Activated B cell treated with CpG ODN at 0.5 μM for 24 hours (primary cell): ENCODE results near the gene PDE4B. TPM values are rescaled to one million over a fixed set of nuclear protein-coding genes. Genes with fewer than 3 reads are reported as not detected.

Experiments used
- ATAC-seq: fragments of 200-7000 bp; cut with Tn5 transposase; one replicate; pipeline ENCODE4 v1.10.0; 2021; ENCODE audit warnings: low read depth, mild to moderate bottlenecking, moderate library complexity
- CTCF ChIA-PET: fragments of 350-600 bp; sonication (Branson Sonifier 250); formaldehyde crosslinking; loops from one replicate; lab custom pipeline; 2021; ENCODE audit warnings: antibody characterized with exemption; lab: Charles Lee
- POLR2A ChIA-PET: fragments of 350-600 bp; sonication (Branson Sonifier 250); formaldehyde crosslinking; loops from one replicate; lab custom pipeline; 2021; ENCODE audit warnings: antibody characterized with exemption; lab: Charles Lee
- DNase-seq: peaks from one replicate; pipeline ENCODE4 v3.0.0; 2022
- H3K27ac Mint-ChIP-seq: one replicate; pipeline ENCODE4 v1.8.0; 2020; ENCODE audit warnings: mixed read lengths
- H3K27me3 Mint-ChIP-seq: one replicate; pipeline ENCODE4 v1.8.0; 2021; ENCODE audit warnings: mixed read lengths
- H3K36me3 Mint-ChIP-seq: one replicate; pipeline ENCODE4 v1.8.0; 2021; ENCODE audit warnings: low read depth, mixed read lengths
- H3K4me1 Mint-ChIP-seq: one replicate; pipeline ENCODE4 v1.8.0; 2021; ENCODE audit warnings: mixed read lengths
- H3K4me3 Mint-ChIP-seq: one replicate; pipeline ENCODE4 v1.8.0; 2020; ENCODE audit warnings: mild to moderate bottlenecking, mixed read lengths
- H3K9me3 Mint-ChIP-seq: one replicate; pipeline ENCODE4 v1.8.0; 2020; ENCODE audit warnings: mixed read lengths
- intact Hi-C: fragments of 100-400 bp; cut with micrococcal nuclease; formaldehyde crosslinking; loops from one replicate; pipeline ENCODE4 v1.15.1; 2024
- total RNA-seq: library from RNA; stranded (reverse); gene quantifications from 2 replicates; pipeline ENCODE4 v1.2.3, GENCODE V29; 2022
- TF ChIP-seq, protein P1 (sequence below): fragments of 200-600 bp; IDR thresholded peaks from one replicate; pipeline ENCODE4 v1.8.0; 2022; ENCODE audit warnings: antibody characterized with exemption, mild to moderate bottlenecking

PDE4B gene
- total RNA-seq, 1 donor from 2014 or later, result 84.1 TPM

- no peak for DNase-seq
- Mint-ChIP-seq H3K9me3 (no peaks in the 10 kb centered on the region), H3K4me3 (no peak overlapping the region), H3K27me3 (peaks cover 18% of the 10 kb centered on the region), H3K36me3 (no peaks in the 10 kb centered on the region), H3K27ac (no peak overlapping the region), H3K4me1 (no peaks in the 10 kb centered on the region)
- TF ChIP-seq, protein P1, sequence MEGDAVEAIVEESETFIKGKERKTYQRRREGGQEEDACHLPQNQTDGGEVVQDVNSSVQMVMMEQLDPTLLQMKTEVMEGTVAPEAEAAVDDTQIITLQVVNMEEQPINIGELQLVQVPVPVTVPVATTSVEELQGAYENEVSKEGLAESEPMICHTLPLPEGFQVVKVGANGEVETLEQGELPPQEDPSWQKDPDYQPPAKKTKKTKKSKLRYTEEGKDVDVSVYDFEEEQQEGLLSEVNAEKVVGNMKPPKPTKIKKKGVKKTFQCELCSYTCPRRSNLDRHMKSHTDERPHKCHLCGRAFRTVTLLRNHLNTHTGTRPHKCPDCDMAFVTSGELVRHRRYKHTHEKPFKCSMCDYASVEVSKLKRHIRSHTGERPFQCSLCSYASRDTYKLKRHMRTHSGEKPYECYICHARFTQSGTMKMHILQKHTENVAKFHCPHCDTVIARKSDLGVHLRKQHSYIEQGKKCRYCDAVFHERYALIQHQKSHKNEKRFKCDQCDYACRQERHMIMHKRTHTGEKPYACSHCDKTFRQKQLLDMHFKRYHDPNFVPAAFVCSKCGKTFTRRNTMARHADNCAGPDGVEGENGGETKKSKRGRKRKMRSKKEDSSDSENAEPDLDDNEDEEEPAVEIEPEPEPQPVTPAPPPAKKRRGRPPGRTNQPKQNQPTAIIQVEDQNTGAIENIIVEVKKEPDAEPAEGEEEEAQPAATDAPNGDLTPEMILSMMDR, result no peak
- CTCF ChIA-PET, result interaction anchor here (1.2 to 1.7 kb wide), 2 partner anchors 16 to 278 kb away, joined by 5 read pairs; no protein-coding TSS in a partner anchor
- intact Hi-C loops, result no loop called here
- POLR2A ChIA-PET, result no interaction called here
- ATAC-seq, result no peak
These were observed 444.3 kb downstream of the PDE4B start for GRCh38 chr1:66237042-66237441.

DNA sequence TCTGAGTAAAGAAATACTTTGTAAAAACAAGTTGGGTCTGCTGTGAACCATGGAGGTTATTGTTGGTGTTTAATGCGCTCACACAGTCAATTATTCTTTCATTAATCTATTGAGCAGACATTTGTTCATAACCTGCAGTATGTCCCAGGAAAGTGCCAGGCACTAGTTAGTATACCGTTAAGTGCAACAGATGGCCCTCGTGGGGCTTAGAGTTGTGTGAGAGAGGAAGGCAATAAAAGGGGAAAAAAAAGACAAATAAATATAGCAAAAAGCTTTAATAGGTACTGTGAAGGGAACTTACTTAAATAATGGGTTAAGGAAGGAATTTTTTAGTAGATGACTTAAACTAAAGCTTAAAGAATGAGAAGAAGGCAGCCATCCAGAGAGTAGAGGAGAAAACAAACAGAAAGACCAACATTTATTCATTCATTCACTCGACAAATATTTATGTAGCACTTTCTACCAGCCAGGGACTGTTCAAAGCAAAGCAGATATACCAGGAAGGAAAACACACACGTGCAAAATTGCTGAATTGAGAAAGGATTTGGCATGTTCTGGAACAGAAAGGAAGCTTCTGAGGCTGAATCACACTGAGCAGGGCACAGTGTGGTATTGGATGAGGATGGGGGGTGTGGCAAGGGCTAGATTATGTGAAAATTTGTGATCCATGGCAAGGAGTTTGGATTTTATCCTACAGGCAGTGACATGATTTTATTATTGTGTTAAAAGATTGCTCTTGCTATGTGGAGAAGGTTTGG lies 445.2 kb downstream of the PDE4B start:
- no peak overlapping the region for H3K4me3 Mint-ChIP-seq
- CTCF ChIA-PET, result interaction anchor here (1.7 kb wide), 1 partner anchor 15 kb away, joined by 5 read pairs; no protein-coding TSS in a partner anchor

DNA sequence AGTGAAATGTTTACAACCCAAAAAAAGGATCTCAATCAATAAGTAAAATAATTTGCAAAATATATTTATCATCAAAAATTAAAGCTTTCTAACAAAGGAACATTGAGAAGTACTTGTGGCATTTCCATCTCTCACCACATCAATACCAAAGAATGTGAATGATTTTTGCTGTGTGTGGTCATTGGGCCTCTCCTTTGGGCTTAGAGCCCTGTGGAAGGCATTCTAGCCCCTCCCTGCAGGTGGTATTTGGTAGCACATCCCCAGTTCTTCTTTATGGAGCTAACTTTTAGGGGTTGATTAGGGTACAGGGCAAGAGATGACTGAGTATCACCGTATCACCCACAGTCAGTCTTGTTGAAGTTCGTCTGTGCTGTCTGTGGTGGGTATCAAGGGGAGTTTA lies 447.1 kb downstream of the PDE4B start:
- Mint-ChIP-seq H3K4me3 (no peak overlapping the region), H3K4me1 (no peaks in the 10 kb centered on the region), H3K9me3 (no peaks in the 10 kb centered on the region), H3K27ac (no peak overlapping the region), H3K27me3 (peaks cover 14% of the 10 kb centered on the region), H3K36me3 (no peaks in the 10 kb centered on the region)
- ChIA-PET CTCF (interaction anchor here (23.5 kb wide), 1 partner anchor 209 kb away, joined by 437 read pairs; no protein-coding TSS in a partner anchor), POLR2A (no interaction called here)
- TF ChIP-seq, protein P1, result no peak
- intact Hi-C loops, result loop anchor here (5.0 kb wide), 1 partner anchor 808 kb away; no protein-coding TSS in a partner anchor
- DNase-seq (no peak), ATAC-seq (no peak)

More for the DNA sequence above, 445.2 kb downstream of the PDE4B start:
- no peaks in the 10 kb centered on the region for H3K36me3 Mint-ChIP-seq
- DNase-seq, result no peak
- H3K4me1 Mint-ChIP-seq, result no peaks in the 10 kb centered on the region
- peaks cover 18% of the 10 kb centered on the region for H3K27me3 Mint-ChIP-seq
- no peak overlapping the region for H3K27ac Mint-ChIP-seq
- H3K9me3 Mint-ChIP-seq, result no peaks in the 10 kb centered on the region
- TF ChIP-seq, protein P1, result no peak
- intact Hi-C loops, result no loop called here
- no peak for ATAC-seq
- POLR2A ChIA-PET, result no interaction called here

DNA sequence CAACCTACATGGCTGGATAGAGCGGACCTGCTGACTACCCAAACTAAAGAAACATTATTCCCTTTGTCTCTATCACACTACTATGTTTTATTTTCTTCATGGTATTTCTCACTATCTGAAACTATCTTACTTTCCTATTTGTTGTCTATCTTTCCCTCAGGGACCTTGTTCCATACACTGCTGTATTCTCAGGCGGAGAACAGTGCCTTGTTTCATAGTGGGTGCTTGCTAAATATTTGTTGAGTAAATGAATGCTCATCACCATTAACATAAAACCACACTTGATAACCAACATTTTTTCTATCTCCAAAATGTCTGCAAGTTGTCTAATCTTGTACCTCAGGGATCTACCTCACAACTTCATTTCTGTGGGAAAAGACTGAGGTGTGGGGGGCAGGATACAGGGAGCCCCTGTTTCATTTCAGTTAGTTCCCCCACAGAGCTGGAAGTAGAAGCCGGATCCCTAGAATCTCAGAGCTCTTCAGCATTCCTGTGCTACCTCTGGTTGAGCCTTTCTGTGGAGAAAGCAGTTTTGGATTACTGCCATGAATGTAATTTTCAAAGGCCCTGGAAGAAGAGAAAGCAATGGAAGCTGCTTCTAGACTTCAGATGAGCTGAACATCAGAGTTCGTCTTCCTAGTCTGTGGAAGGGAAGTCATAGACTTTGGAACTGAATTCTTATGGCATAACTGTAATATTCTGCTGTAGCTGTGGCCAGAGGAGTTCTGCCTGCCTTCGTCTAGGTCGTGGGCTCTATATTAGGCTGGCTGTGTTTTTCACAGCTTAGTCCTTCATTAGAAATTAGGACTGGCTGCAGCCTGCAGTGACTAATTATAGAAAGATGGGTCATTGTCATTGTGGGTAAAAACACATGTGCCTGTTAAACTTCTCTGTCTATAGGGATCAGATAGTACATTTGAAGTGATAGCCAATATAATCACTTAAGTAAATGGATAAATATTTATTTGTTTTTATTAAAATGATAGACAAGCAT lies 448.1 kb downstream of the PDE4B start:
- H3K27ac Mint-ChIP-seq, result no peak overlapping the region
- intact Hi-C loops, result loop anchor here (5.0 kb wide), 1 partner anchor 808 kb away; no protein-coding TSS in a partner anchor
- no peak overlapping the region for H3K4me3 Mint-ChIP-seq
- POLR2A ChIA-PET, result no interaction called here
- ATAC-seq (no peak), DNase-seq (no peak)
- no peaks in the 10 kb centered on the region for H3K4me1 Mint-ChIP-seq
- no peaks in the 10 kb centered on the region for H3K9me3 Mint-ChIP-seq
- TF ChIP-seq, protein P1, result no peak
- CTCF ChIA-PET, result interaction anchor here (2.5 to 23.5 kb wide), 4 partner anchors 208 to 284 kb away, joined by 10 to 437 read pairs (median 56); no protein-coding TSS in a partner anchor
- peaks cover 13% of the 10 kb centered on the region for H3K27me3 Mint-ChIP-seq
- H3K36me3 Mint-ChIP-seq, result no peaks in the 10 kb centered on the region
